ENCODE data around the gene DISP2. TPM values are rescaled to one million over a fixed set of nuclear protein-coding genes. Genes with fewer than 3 reads are reported as not detected.

The DISP2 gene
- total and polyA plus RNA-seq, 9 of the 15 experiments (the other 6 are each of a cell fraction or from before 2014, with no cell fraction given): 0.06 to 0.89 (median 0.15) TPM; not detected in 1

GRCh38 chr15:40338041-40338657 lies 19.9 kb upstream of the DISP2 start:
- peaks cover 22 to 63% of the 10 kb centered on the region in 2 experiments for H3K4me1 ChIP-seq (replicated peaks in 1 of 2; ENCODE audit: control insufficient read depth in 2 of 2, insufficient read depth in 2 of 2, low read length in 2 of 2)
- no peak overlapping the region for H3K27ac ChIP-seq (ENCODE audit: extremely low read depth, low read depth, low read length)
- peaks cover 6% of the 10 kb centered on the region; the same call in 1 of the 2 replicates for H4K20me1 ChIP-seq (replicated peaks; ENCODE audit: control insufficient read depth, insufficient read depth, low read length)
- no TSS peak for BruUV-seq (replicated peaks)
- H3K79me2 ChIP-seq (ENCODE audit: control insufficient read depth, insufficient read depth, low read length): no peaks in the 10 kb centered on the region
- intact Hi-C loops (cut with micrococcal nuclease): loop anchor here (1.0 to 5.0 kb wide), 3 partner anchors 17 to 121 kb away; no protein-coding TSS in a partner anchor
- no peak overlapping the region for H3K4me3 ChIP-seq
- 20% methylated on average over 11 of the region's 11 CpGs for WGBS (ENCODE audit: insufficient coverage, low coverage, missing lambda C conversion rate)
- peak; percentile 87 to 91 (median 91) for DNase-seq (ENCODE audit: extremely low read depth in 1 of 4, low spot score in 3 of 4)
- H3K4me2 ChIP-seq (ENCODE audit: insufficient read depth, low read length): no peak overlapping the region
- peak overlapping the region; percentile 69 for H2AFZ ChIP-seq (ENCODE audit: low read depth, low read length)
- no peaks in the 10 kb centered on the region for H3K9me1 ChIP-seq (ENCODE audit: control insufficient read depth, insufficient read depth, low read length)
- peak; percentile 87 for ATAC-seq
- FAIRE-seq: peak; percentile 96
- peak overlapping the region in 1 of 2 experiments; percentile 22; a peak in 1 of 4 replicates for H3K9ac ChIP-seq (ENCODE audit: insufficient read depth in 1 of 2, low read depth in 2 of 2, low read length in 2 of 2)
- in situ Hi-C loops (cut with MboI): no loop called here
- H3K9me3 ChIP-seq (replicated peaks; ENCODE audit: control insufficient read depth, insufficient read depth, low read depth, low read length): no peaks in the 10 kb centered on the region
- ChIA-PET CTCF (ENCODE audit: low intra/inter-chr PET ratio) (interaction anchor here (0.6 to 1.9 kb wide), 10 partner anchors 14 to 121 kb away, joined by 3 to 11 read pairs (median 4); partner anchors contain the start of gene ANKRD63), POLR2A (interaction anchor here (0.6 to 2.2 kb wide), 5 partner anchors 10 to 298 kb away, joined by 3 to 8 read pairs (median 3); partner anchors contain the start of genes DISP2 and INAFM2)
- no peaks in the 10 kb centered on the region for H3K27me3 ChIP-seq (ENCODE audit: control insufficient read depth in 2 of 2, insufficient read depth in 2 of 2, low read length in 2 of 2)
- H3K36me3 ChIP-seq (ENCODE audit: control insufficient read depth, insufficient read depth, low read length): no peaks in the 10 kb centered on the region
- peak; percentile 59; the same call in 1 of the 2 replicates for TF ChIP-seq CC2D1A (IDR thresholded peaks at IDR 0.05)
- no peak for TF ChIP-seq ZBTB34 (CRISPR knock-in tag; IDR thresholded peaks at IDR 0.05)
- TF ChIP-seq KLF16 (IDR thresholded peaks at IDR 0.05): peak; percentile 30; the same call in 1 of the 2 replicates
- 0 out of 2 replicates have a peak, but pooled peaks have one; percentile 13 for TF ChIP-seq CXXC5 (CRISPR knock-in tag; IDR thresholded peaks at IDR 0.05)
- peak; percentile 71 to 84 for TF ChIP-seq RAD21 (CRISPR knock-in tag; conservative IDR thresholded peaks at IDR 0.05 in 1 of 2, IDR thresholded peaks at IDR 0.05 in 1 of 2)
- 0 out of 2 replicates have a peak, but pooled peaks have one; percentile 34 for TF ChIP-seq TCF7 (IDR thresholded peaks at IDR 0.05; ENCODE audit: borderline replicate concordance)
- TF ChIP-seq, protein P1, sequence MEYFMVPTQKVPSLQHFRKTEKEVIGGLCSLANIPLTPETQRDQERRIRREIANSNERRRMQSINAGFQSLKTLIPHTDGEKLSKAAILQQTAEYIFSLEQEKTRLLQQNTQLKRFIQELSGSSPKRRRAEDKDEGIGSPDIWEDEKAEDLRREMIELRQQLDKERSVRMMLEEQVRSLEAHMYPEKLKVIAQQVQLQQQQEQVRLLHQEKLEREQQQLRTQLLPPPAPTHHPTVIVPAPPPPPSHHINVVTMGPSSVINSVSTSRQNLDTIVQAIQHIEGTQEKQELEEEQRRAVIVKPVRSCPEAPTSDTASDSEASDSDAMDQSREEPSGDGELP (CRISPR knock-in tag; IDR thresholded peaks at IDR 0.05; ENCODE audit: borderline replicate concordance): peak; percentile 38; the same call in 1 of the 2 replicates
- peak; percentile 34; the same call in 1 of the 2 replicates for TF ChIP-seq L3MBTL2 (IDR thresholded peaks at IDR 0.05)
- no peak for TF ChIP-seq ETS1 (conservative IDR thresholded peaks at IDR 0.05; ENCODE audit: control insufficient read depth, low read depth, low read length)
- peak; percentile 53 for TF ChIP-seq CTBP1 (IDR thresholded peaks at IDR 0.05; ENCODE audit: borderline replicate concordance)
- TF ChIP-seq ZBTB2 (IDR thresholded peaks at IDR 0.05): peak; percentile 18; the same call in 1 of the 2 replicates
- TF ChIP-seq, protein P2, sequence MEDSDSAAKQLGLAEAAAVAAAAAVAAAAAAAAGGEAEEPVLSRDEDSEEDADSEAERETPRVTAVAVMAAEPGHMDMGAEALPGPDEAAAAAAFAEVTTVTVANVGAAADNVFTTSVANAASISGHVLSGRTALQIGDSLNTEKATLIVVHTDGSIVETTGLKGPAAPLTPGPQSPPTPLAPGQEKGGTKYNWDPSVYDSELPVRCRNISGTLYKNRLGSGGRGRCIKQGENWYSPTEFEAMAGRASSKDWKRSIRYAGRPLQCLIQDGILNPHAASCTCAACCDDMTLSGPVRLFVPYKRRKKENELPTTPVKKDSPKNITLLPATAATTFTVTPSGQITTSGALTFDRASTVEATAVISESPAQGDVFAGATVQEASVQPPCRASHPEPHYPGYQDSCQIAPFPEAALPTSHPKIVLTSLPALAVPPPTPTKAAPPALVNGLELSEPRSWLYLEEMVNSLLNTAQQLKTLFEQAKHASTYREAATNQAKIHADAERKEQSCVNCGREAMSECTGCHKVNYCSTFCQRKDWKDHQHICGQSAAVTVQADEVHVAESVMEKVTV (CRISPR knock-in tag; IDR thresholded peaks at IDR 0.05): peak; percentile 84
- TF ChIP-seq SOX6 (IDR thresholded peaks at IDR 0.05): peak; percentile 22; the same call in 1 of the 2 replicates
- 0 out of 2 replicates have a peak, but pooled peaks have one; percentile 8 for TF ChIP-seq TCF3 (CRISPR knock-in tag; IDR thresholded peaks at IDR 0.05)

All from K562 (cell line).